ENCODE data around the gene GNG4. TPM values are rescaled to one million over a fixed set of nuclear protein-coding genes. Genes with fewer than 3 reads are reported as not detected.

Gene GNG4
- total RNA-seq, 1 experiment from 2014 or later = 34.4 TPM

- Histone ChIP-seq H3K9ac (ENCODE audit: extremely low read depth, insufficient read length, low read length) (no peak overlapping the region), H3K4me2 (ENCODE audit: insufficient read depth, insufficient read length, low read length) (no peak overlapping the region), H3K23me2 (ENCODE audit: insufficient read length, low read depth, low read length, poor library complexity, severe bottlenecking) (no peaks in the 10 kb centered on the region), H3K23ac (ENCODE audit: insufficient read length, low read depth, low read length) (no peak overlapping the region), H2BK120ac (ENCODE audit: low read depth, low read length, poor library complexity, severe bottlenecking) (no peak overlapping the region), H3K27me3 (ENCODE audit: insufficient read depth, low read length) (no peaks in the 10 kb centered on the region), H2BK5ac (ENCODE audit: insufficient read length, low read length) (no peak overlapping the region), H4K5ac (ENCODE audit: insufficient read length, low read depth, low read length) (no peak overlapping the region), H3K18ac (ENCODE audit: insufficient read length, low read depth, low read length) (no peak overlapping the region), H3K27ac (ENCODE audit: insufficient read length, low read depth, low read length) (no peak overlapping the region), H2AK5ac (ENCODE audit: insufficient read length, low read length) (no peak overlapping the region), H2BK15ac (ENCODE audit: low read depth, low read length) (no peak overlapping the region), H3T11ph (ENCODE audit: low read length) (no peak overlapping the region), H3K4me1 (ENCODE audit: insufficient read depth, low read length) (no peaks in the 10 kb centered on the region; the same call in 1 of the 2 replicates), H2AFZ (ENCODE audit: low read length) (no peak overlapping the region), H2BK12ac (ENCODE audit: insufficient read length, low read depth, low read length) (no peak overlapping the region), H3K79me2 (ENCODE audit: insufficient read depth, low read length) (peaks cover 2% of the 10 kb centered on the region; the same call in 1 of the 2 replicates), H3K79me1 (ENCODE audit: insufficient read depth, low read depth, low read length, poor library complexity, severe bottlenecking) (no peaks in the 10 kb centered on the region), H3K9me3 (ENCODE audit: control insufficient read depth, low read depth, low read length) (no peaks in the 10 kb centered on the region), H4K20me1 (ENCODE audit: control insufficient read depth, insufficient read depth, insufficient read length) (no peaks in the 10 kb centered on the region), H4K91ac (ENCODE audit: insufficient read length, low read depth, low read length) (no peak overlapping the region), H3K4ac (ENCODE audit: low read depth, low read length) (no peak overlapping the region), H2BK20ac (ENCODE audit: low read depth, low read length, poor library complexity, severe bottlenecking) (no peak overlapping the region), H3K14ac (ENCODE audit: insufficient read depth, low read length) (no peak overlapping the region), H4K8ac (replicated peaks; ENCODE audit: insufficient read length, low read depth, low read length) (no peak overlapping the region), H3K56ac (ENCODE audit: insufficient read length, low read depth, low read length) (no peak overlapping the region)
- DNase-seq = no peak
- H3K27me3 Mint-ChIP-seq (ENCODE audit: low read depth) = no peaks in the 10 kb centered on the region
- TF ChIP-seq CTCF (conservative IDR thresholded peaks at IDR 0.05) = no peak
- WGBS (ENCODE audit: extremely low coverage, insufficient read length, low lambda C conversion rate) = no CpG with 5 or more reads among the region's 3 CpGs
- no peaks in the 10 kb centered on the region for H3K4me1 Mint-ChIP-seq
- H3K9me3 Mint-ChIP-seq = no peaks in the 10 kb centered on the region; a peak in 1 of 5 replicates
- H3K36me3 Mint-ChIP-seq (ENCODE audit: insufficient read depth in 1 of 3, low read depth in 3 of 3) = peaks cover 0 to 5% (median 4%) of the 10 kb centered on the region in 3 experiments; a peak in 5 of 7 replicates
- no peak overlapping the region for H3K4me3 Mint-ChIP-seq
- no peak overlapping the region; a peak in 1 of 7 replicates for H3K27ac Mint-ChIP-seq
Measured at GRCh38 chr1:235608278-235608677, 41.3 kb downstream of the GNG4 start.
